Measurements from ENCODE around the gene SLC44A4.

Gene SLC44A4

DNA sequence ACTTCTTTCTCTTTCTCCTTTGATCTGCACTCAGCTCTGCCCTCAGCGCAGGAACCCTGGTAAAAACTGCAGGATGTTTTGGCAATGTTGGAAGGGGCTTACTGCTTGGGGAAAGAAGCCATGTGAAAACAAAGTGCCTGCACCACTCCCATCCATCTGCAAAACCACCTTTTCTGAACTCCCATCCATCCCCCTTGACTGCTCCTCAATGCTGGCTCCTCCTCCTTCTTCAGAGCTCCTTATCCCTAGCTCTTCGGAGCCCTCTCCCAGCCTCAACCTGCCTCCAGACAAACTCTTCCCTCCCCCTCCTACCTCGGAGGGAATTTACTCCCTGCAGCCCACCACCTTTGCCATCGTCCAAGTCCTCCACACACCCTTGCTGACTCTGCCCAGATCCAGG, 27.3 kb upstream of the SLC44A4 start:
- TF ChIP-seq, protein P1, sequence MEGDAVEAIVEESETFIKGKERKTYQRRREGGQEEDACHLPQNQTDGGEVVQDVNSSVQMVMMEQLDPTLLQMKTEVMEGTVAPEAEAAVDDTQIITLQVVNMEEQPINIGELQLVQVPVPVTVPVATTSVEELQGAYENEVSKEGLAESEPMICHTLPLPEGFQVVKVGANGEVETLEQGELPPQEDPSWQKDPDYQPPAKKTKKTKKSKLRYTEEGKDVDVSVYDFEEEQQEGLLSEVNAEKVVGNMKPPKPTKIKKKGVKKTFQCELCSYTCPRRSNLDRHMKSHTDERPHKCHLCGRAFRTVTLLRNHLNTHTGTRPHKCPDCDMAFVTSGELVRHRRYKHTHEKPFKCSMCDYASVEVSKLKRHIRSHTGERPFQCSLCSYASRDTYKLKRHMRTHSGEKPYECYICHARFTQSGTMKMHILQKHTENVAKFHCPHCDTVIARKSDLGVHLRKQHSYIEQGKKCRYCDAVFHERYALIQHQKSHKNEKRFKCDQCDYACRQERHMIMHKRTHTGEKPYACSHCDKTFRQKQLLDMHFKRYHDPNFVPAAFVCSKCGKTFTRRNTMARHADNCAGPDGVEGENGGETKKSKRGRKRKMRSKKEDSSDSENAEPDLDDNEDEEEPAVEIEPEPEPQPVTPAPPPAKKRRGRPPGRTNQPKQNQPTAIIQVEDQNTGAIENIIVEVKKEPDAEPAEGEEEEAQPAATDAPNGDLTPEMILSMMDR (conservative IDR thresholded peaks at IDR 0.05): no peak
- no peak overlapping the region for H3K27ac ChIP-seq

DNA sequence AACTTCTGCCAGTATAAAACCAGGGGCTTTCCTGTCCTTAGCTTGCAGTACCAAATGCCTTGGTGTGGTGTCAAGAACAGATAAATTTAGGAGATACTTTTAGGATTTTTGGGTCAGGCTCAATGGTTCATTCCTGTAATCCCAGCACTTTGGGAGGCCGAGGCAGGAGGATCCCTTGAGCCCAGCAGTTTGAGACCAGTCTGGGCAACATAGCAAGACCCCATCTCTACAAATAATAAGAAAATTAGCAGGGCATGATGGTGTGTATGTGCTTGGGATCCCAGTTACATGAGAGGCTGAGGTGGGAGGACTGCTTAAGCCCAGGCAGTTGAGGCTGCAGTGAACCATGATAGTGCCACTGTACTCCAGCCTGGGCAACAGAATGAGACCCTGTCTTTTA, 26.2 kb upstream of the SLC44A4 start:
- TF ChIP-seq, protein P1 (conservative IDR thresholded peaks at IDR 0.05): no peak

DNA sequence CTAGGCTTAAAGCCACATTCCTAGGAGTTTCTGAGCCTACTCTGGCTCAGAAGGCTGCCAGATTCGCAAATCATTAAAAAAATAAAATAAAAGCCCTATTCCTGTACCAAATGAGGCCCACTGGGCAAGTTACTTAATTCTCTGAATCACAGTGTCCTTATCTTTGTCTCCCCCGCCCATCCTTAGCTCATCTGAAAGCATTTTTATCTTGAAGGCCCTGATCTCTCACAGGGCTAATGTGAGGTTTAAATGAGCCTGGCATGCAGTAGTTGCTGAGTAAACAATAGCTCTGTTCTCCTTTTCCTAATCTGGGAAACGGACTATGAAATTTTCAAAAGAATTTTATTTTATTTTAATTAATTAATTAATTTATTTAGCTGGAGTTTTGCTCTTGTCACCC, 25.2 kb upstream of the SLC44A4 start:
- H3K27ac ChIP-seq: no peak overlapping the region
- TF ChIP-seq, protein P1 (conservative IDR thresholded peaks at IDR 0.05): no peak

More for the DNA sequence above, 26.2 kb upstream of the SLC44A4 start:
- no peak overlapping the region for H3K27ac ChIP-seq

DNA sequence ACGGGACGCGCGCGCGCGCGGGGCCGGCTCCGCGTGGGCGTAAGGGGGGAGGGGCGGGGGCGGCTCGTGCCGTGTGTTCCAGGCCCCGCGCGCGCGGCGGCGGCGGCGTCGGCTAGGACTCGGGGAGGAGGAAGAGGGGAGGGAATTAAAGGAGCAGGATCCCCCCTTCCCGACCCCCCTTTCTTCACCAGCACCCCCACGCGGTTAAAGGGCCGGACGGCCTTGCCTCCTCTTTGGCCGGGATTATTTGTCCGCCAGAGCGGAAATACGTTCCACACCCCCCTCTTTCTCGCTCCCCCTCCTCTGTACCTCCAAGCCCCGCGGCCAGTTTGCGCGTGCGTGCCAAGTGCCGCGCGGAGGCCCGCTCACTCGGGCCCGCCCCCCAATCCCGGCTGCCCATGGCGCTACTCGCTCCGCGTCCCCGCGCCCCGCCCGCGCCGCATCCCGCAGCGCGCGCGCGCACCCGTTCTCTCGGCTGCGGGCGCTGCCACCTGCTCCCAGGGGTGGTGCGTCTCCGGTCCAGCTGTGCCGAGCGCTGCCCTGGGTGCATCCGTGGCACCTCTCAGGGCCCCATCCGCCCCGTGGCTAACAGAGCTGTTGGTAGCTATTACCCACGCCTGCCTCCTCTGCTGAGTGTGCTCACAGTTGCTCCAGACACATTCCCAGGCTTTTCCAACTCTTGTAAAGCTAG, 23.3 kb upstream of the SLC44A4 start, which contains the start of gene ZBTB12:
TSS of gene ZBTB12 (minus strand) at position 134 of the 691 bp plus-strand sequence. CDS start 781 bp downstream, outside the sequence.
- TF ChIP-seq, protein P1 (conservative IDR thresholded peaks at IDR 0.05): no peak
- peak within 1 kb of the TSS; percentile 92 for H3K27ac ChIP-seq

DNA sequence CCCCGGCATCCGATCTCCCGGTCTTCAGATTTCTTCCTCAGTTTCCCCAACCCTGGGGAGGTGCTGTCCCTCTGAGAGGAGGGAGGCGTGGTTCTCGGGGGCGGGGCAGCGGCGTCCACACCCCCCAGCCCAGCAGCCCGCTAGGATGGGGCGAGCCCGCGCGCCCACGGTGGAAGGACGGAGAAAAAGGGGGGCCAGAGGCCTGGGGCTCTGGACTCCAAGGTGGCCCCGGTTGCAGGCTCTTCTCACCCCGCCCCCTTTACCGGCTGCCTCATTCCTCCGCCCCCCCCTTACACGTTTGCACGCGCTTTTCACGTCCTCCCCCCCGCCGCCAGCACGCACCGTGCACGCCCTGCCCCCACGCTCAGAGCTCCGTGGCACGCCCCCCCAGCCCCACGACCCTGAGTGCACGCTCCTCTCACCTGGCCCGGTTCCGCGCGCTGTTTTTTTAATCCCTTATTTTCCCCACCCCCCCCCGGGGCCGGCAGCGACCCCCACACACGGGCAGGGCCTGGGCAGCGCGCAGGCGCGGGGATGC, 22.7 kb upstream of the SLC44A4 start:
- TF ChIP-seq, protein P1 (conservative IDR thresholded peaks at IDR 0.05): no peak
- peak overlapping the region; percentile 92 for H3K27ac ChIP-seq

DNA sequence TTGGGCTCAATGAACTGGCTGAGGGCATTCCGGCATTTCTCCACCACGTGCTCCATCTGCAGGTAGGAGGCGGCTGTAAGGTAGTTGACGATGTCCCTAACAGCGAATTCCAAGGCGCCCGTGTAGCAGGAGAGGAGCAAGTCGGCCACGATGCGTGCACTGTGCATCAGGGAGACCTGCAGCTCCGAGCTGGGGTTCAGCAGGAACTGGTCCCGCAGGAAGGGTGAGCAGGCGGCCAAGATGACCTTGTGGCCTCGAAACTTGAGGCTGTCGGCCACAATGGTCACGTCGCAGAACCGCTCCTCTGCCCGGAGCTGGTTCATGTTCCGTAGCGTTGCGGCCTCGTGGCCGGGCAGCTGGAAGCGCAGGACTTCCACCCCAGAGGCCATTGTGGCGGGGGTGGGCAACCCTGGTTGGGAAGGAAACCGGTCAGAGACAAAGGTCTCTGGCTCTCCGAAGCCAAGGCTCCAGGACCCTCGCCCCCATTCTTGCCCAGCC, 22.2 kb upstream of the SLC44A4 start:
- TF ChIP-seq, protein P1 (conservative IDR thresholded peaks at IDR 0.05): no peak
- H3K27ac ChIP-seq: peak overlapping the region; percentile 92

DNA sequence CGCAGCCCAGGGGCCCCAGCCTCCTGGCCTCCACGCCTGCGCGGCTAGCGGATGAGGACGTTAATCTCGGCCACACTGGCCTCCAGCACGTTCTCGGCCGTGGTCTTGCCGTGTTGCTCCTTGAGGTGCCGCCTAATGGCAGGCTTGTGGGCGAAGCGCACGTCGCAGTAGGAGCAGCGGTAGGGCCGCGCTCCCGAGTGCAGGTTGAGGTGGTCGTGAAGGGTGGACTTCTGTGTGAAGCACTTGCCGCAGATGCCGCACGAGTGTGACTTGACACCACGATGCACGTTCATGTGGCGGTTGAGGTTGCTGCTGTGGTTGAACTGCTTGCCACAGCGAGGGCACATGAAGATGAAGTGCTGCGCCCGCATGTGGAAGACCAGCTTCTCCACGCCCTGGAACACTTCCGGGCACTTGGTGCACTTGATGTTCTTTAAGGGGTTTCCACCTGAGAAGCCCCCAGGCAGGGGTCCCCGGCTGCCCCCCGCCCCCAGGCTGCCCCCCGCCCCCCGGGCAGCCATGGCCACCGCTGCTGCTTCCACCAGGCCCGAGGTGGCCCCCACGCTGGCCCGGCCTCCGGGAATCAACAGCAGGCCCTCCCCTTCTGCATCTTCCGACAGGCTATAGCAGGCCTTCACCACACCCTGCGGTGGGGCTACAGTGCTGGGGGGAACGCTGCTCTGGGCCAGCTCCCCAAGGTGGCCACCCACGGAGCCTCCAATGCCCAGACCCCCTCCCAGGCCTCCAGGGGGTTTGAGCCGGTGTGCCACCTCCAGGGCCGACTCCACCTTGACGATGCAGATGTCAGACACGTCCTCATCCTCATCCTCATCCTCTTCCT, 21.3 kb upstream of the SLC44A4 start:
- no peak overlapping the region for H3K27ac ChIP-seq
- TF ChIP-seq, protein P1 (conservative IDR thresholded peaks at IDR 0.05): no peak

All from VCaP (cell line).